ENCODE results near the gene DNAH1. TPM values are rescaled to one million over a fixed set of nuclear protein-coding genes. Genes with fewer than 3 reads are reported as not detected.

DNAH1 gene
- total and polyA plus RNA-seq, 2 of the 13 experiments (the other 11 are each of a cell fraction or from before 2014, with no cell fraction given): 0.64 to 3.5 TPM

DNA sequence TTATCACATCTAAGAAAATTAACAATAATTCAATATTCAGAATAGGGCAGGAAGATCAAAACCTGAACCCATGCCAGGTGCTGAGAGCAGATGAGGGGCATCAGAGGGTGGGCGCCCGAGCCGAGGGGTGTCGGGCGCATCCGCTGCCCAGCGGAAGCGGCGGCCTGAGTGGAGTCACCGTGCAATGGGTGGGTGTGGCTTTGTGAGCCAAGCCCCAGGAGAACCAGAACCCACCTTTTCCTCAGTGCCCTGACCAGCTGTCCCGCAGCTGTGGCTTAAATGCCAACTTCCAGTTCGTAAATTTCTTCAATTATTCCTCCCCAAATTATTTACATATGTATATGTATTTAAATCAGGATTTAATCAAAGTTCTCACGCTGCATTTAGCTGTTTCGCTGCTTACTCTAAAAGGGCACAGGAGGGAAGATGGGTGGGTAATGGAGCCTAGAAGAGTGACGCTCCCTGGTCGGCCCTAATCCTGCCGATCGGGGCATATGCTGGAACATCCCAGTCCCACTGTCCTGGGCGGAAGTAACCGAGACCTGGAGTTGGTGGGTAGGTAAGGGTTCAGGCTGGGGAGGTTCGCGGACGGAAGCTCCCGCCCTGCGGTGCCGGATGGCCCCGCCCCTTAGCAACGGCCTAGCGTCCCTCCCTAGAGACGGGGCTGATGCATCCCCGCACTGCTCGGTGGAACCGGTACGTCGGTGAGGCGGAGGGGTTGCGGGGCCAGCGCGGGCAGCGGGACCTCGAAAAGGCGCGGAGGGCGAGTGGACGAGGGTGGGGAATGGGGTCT, 1.3 kb downstream of the DNAH1 start:
- Histone ChIP-seq H3K4me3 (replicated peaks in 1 of 3; ENCODE audit: insufficient read depth in 1 of 3, low read depth in 2 of 3, low read length in 3 of 3) (no peak overlapping the region), H3K9me3 (ENCODE audit: low read length) (no peaks in the 10 kb centered on the region), H3K4me2 (ENCODE audit: low read depth, low read length) (no peak overlapping the region), H3K27me3 (ENCODE audit: control insufficient read depth in 1 of 2, insufficient read depth in 2 of 2, low read length in 2 of 2) (no peaks in the 10 kb centered on the region; a peak in 1 of 5 replicates), H4K20me1 (ENCODE audit: insufficient read depth, low read length) (peaks cover 3% of the 10 kb centered on the region; the same call in 1 of the 2 replicates), H3K27ac (ENCODE audit: extremely low read length, insufficient read depth, low read length) (no peak overlapping the region), H3K36me3 (replicated peaks in 1 of 2; ENCODE audit: control insufficient read depth in 1 of 2, insufficient read depth in 2 of 2, low read length in 2 of 2) (no peaks in the 10 kb centered on the region), H3K79me2 (ENCODE audit: insufficient read depth, low read length) (no peaks in the 10 kb centered on the region), H2AFZ (ENCODE audit: low read length) (no peak overlapping the region), H3K4me1 (ENCODE audit: insufficient read depth, low read length) (peaks cover 18% of the 10 kb centered on the region), H3K9ac (ENCODE audit: insufficient read depth, low read depth, low read length) (no peak overlapping the region)
- no peak for TF ChIP-seq CENPT (CRISPR knock-in tag; IDR thresholded peaks at IDR 0.05; ENCODE audit: low read depth)
- no peak for TF ChIP-seq HNRNPUL1 (IDR thresholded peaks at IDR 0.05; ENCODE audit: low read depth, low read length)
- TF ChIP-seq, protein P1, sequence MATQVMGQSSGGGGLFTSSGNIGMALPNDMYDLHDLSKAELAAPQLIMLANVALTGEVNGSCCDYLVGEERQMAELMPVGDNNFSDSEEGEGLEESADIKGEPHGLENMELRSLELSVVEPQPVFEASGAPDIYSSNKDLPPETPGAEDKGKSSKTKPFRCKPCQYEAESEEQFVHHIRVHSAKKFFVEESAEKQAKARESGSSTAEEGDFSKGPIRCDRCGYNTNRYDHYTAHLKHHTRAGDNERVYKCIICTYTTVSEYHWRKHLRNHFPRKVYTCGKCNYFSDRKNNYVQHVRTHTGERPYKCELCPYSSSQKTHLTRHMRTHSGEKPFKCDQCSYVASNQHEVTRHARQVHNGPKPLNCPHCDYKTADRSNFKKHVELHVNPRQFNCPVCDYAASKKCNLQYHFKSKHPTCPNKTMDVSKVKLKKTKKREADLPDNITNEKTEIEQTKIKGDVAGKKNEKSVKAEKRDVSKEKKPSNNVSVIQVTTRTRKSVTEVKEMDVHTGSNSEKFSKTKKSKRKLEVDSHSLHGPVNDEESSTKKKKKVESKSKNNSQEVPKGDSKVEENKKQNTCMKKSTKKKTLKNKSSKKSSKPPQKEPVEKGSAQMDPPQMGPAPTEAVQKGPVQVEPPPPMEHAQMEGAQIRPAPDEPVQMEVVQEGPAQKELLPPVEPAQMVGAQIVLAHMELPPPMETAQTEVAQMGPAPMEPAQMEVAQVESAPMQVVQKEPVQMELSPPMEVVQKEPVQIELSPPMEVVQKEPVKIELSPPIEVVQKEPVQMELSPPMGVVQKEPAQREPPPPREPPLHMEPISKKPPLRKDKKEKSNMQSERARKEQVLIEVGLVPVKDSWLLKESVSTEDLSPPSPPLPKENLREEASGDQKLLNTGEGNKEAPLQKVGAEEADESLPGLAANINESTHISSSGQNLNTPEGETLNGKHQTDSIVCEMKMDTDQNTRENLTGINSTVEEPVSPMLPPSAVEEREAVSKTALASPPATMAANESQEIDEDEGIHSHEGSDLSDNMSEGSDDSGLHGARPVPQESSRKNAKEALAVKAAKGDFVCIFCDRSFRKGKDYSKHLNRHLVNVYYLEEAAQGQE (IDR thresholded peaks at IDR 0.05; ENCODE audit: borderline replicate concordance in 1 of 2, low read depth in 1 of 2, low read length in 2 of 2): no peak
- TF ChIP-seq, protein P2, sequence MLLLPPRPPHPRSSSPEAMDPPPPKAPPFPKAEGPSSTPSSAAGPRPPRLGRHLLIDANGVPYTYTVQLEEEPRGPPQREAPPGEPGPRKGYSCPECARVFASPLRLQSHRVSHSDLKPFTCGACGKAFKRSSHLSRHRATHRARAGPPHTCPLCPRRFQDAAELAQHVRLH (CRISPR knock-in tag; IDR thresholded peaks at IDR 0.05; ENCODE audit: borderline replicate concordance, low read depth): no peak
- TF ChIP-seq, protein P3, sequence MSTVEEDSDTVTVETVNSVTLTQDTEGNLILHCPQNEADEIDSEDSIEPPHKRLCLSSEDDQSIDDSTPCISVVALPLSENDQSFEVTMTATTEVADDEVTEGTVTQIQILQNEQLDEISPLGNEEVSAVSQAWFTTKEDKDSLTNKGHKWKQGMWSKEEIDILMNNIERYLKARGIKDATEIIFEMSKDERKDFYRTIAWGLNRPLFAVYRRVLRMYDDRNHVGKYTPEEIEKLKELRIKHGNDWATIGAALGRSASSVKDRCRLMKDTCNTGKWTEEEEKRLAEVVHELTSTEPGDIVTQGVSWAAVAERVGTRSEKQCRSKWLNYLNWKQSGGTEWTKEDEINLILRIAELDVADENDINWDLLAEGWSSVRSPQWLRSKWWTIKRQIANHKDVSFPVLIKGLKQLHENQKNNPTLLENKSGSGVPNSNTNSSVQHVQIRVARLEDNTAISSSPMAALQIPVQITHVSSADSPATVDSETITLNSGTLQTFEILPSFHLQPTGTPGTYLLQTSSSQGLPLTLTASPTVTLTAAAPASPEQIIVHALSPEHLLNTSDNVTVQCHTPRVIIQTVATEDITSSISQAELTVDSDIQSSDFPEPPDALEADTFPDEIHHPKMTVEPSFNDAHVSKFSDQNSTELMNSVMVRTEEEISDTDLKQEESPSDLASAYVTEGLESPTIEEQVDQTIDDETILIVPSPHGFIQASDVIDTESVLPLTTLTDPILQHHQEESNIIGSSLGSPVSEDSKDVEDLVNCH (CRISPR knock-in tag; IDR thresholded peaks at IDR 0.05): no peak
- TF ChIP-seq MTF1 (CRISPR knock-in tag; IDR thresholded peaks at IDR 0.05): no peak
- no peak for TF ChIP-seq THAP9 (CRISPR knock-in tag; IDR thresholded peaks at IDR 0.05; ENCODE audit: borderline replicate concordance)
- ChIA-PET CTCF (ENCODE audit: low intra/inter-chr PET ratio, low total read pairs) (no interaction called here), POLR2A (no interaction called here)
- WGBS (ENCODE audit: low lambda C conversion rate): 94% methylated on average over 45 of the region's 45 CpGs
- no TSS peak for BruUV-seq (replicated peaks)
- in situ Hi-C loops (cut with HindIII; ENCODE audit: extremely low pct_ligation_motif_present, low pct_unique_long_range_greater_than_20kb) (no loop called here), intact Hi-C loops (cut with micrococcal nuclease; ENCODE audit: unreplicated experiment) (no loop called here)
- FAIRE-seq (no peak), DNase-seq (ENCODE audit: low spot score) (no peak), ATAC-seq (no peak)
